ENCODE data around the gene SLC10A6.

Gene SLC10A6

DNA sequence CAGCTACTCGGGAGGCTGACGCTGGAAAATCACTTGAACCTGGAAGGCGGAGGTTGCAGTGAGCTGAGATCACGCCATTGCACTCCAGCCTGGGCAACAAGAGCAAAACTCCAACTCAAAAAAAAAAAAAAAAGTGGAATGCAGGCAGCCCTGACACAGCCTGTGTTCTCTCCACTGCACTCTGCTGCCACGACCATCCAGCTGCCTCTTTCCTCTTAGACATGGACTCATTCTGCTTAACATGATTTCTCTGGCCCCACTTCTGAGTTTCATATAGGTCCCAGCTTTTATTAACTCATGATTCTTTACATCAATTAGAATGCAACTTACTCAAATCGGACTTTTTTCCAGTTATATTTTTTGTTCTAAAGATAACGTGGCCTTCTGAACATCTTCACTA is 29.6 kb downstream of the SLC10A6 start:
- H4K20me1 ChIP-seq (ENCODE audit: insufficient read depth) = no peaks in the 10 kb centered on the region

DNA sequence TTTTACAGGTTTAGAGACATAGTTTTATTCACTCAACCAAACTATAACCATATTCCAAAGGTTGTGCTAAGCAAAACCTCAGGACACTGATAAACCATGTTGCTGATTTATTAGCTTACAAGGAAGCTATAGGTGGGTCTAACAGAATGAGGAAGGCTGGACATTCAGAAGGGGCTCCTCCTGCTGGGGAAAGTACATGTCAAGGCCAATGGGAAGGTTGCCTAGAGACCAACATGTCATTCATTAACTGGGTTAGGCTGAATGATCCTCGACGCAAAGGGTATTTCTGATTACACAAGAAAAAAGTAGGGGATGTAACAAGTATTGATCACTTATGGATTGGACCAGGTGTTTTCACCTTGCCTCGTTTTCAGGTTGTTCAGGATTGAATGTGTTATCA is 30.3 kb downstream of the SLC10A6 start:
- Histone ChIP-seq H2AFZ (ENCODE audit: low read depth) (no peak overlapping the region), H3K4me1 (ENCODE audit: low read depth, poor library complexity, severe bottlenecking) (no peaks in the 10 kb centered on the region), H3K79me2 (ENCODE audit: insufficient read depth, low read depth) (no peaks in the 10 kb centered on the region), H3K27me3 (ENCODE audit: insufficient read depth, low read depth) (no peaks in the 10 kb centered on the region), H4K20me1 (ENCODE audit: insufficient read depth) (no peaks in the 10 kb centered on the region), H3K27ac (no peak overlapping the region), H3K36me3 (ENCODE audit: insufficient read depth) (no peaks in the 10 kb centered on the region; the same call in 1 of the 2 replicates), H3K4me2 (no peak overlapping the region), H3K9ac (no peak overlapping the region), H3K4me3 (IDR thresholded peaks at IDR 0.05; ENCODE audit: insufficient read depth, low read depth, low read length) (no peak overlapping the region)
- TF ChIP-seq, protein P1, sequence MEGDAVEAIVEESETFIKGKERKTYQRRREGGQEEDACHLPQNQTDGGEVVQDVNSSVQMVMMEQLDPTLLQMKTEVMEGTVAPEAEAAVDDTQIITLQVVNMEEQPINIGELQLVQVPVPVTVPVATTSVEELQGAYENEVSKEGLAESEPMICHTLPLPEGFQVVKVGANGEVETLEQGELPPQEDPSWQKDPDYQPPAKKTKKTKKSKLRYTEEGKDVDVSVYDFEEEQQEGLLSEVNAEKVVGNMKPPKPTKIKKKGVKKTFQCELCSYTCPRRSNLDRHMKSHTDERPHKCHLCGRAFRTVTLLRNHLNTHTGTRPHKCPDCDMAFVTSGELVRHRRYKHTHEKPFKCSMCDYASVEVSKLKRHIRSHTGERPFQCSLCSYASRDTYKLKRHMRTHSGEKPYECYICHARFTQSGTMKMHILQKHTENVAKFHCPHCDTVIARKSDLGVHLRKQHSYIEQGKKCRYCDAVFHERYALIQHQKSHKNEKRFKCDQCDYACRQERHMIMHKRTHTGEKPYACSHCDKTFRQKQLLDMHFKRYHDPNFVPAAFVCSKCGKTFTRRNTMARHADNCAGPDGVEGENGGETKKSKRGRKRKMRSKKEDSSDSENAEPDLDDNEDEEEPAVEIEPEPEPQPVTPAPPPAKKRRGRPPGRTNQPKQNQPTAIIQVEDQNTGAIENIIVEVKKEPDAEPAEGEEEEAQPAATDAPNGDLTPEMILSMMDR (conservative IDR thresholded peaks at IDR 0.05; ENCODE audit: low read depth, low read length) = no peak

More for the DNA sequence above, 29.6 kb downstream of the SLC10A6 start:
- no peak overlapping the region for H3K4me3 ChIP-seq (IDR thresholded peaks at IDR 0.05; ENCODE audit: insufficient read depth, low read depth, low read length)
- H3K36me3 ChIP-seq (ENCODE audit: insufficient read depth) = no peaks in the 10 kb centered on the region; the same call in 1 of the 2 replicates
- H3K79me2 ChIP-seq (ENCODE audit: insufficient read depth, low read depth) = no peaks in the 10 kb centered on the region
- H3K27me3 ChIP-seq (ENCODE audit: insufficient read depth, low read depth) = no peaks in the 10 kb centered on the region
- no peak overlapping the region for H2AFZ ChIP-seq (ENCODE audit: low read depth)
- H3K4me2 ChIP-seq = no peak overlapping the region
- no peaks in the 10 kb centered on the region for H3K4me1 ChIP-seq (ENCODE audit: low read depth, poor library complexity, severe bottlenecking)
- H3K27ac ChIP-seq = no peak overlapping the region
- TF ChIP-seq, protein P1 (conservative IDR thresholded peaks at IDR 0.05; ENCODE audit: low read depth, low read length) = no peak
- H3K9ac ChIP-seq = no peak overlapping the region

DNA sequence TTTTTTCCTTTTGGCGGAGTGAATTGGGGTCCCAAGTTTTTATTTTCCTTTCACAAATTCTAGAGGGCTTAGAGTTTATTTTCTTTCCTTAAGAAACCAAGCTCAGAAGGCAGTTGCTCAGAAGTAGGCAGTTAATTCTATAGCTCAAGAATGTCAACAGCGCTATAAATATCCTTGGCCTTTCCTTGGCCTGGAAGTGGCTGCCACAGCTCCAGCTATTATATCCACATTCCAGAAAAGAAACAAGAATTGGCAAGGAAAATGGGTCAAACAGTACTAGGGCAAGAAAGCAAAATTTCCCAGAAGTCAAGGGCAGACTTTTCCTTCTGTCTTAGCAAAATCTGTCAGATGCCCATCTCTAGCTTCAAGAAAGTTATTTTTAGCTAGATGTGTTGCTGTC is 31.0 kb downstream of the SLC10A6 start:
- TF ChIP-seq, protein P1 (conservative IDR thresholded peaks at IDR 0.05; ENCODE audit: low read depth, low read length) = no peak
- no peaks in the 10 kb centered on the region for H3K4me1 ChIP-seq (ENCODE audit: low read depth, poor library complexity, severe bottlenecking)
- H3K79me2 ChIP-seq (ENCODE audit: insufficient read depth, low read depth) = no peaks in the 10 kb centered on the region
- H3K4me3 ChIP-seq (IDR thresholded peaks at IDR 0.05; ENCODE audit: insufficient read depth, low read depth, low read length) = no peak overlapping the region
- no peak overlapping the region for H3K27ac ChIP-seq
- no peaks in the 10 kb centered on the region for H4K20me1 ChIP-seq (ENCODE audit: insufficient read depth)
- H3K27me3 ChIP-seq (ENCODE audit: insufficient read depth, low read depth) = no peaks in the 10 kb centered on the region
- no peak overlapping the region for H3K4me2 ChIP-seq
- H3K9ac ChIP-seq = no peak overlapping the region
- no peak overlapping the region for H2AFZ ChIP-seq (ENCODE audit: low read depth)
- no peaks in the 10 kb centered on the region; the same call in 1 of the 2 replicates for H3K36me3 ChIP-seq (ENCODE audit: insufficient read depth)

DNA sequence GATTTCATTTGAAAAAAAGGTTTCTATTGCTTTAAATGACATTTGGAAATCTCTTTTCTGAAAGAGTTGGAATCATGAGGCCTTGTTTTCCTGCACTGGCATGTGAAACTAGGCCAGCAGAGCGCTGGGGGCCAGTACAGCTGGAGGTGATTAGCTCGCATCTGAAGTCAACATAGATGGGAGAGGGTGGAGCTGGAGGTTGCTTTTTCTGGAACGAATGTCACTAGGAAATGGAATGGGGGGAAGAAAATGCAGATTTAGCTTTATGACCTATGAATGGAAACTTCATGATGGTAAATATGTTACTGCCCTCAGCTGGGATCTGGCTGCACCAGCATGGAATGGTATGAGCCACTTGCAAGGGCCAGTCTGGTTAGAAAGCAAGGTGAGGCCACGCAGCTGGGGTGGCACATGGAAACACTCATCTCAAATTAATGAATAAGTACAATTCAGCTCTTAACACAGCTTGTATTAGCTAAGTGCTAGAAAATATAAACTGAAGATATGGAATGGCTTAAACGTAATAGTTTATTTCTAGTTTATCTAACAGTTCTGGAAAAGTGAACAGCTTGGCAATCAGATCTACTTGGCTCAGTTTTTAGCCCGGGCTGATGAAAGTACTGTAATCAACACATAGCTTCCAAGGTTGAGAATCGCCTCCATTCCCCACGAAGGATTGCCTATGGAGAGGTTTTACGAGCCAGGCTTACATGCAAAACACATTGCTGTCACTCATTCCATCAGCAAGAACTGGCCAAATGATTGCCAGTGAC is 32.5 kb downstream of the SLC10A6 start:
- H3K36me3 ChIP-seq (ENCODE audit: insufficient read depth) = no peaks in the 10 kb centered on the region; the same call in 1 of the 2 replicates
- TF ChIP-seq, protein P1 (conservative IDR thresholded peaks at IDR 0.05; ENCODE audit: low read depth, low read length) = no peak
- H4K20me1 ChIP-seq (ENCODE audit: insufficient read depth) = no peaks in the 10 kb centered on the region
- no peak overlapping the region for H2AFZ ChIP-seq (ENCODE audit: low read depth)
- H3K4me1 ChIP-seq (ENCODE audit: low read depth, poor library complexity, severe bottlenecking) = no peaks in the 10 kb centered on the region
- no peaks in the 10 kb centered on the region for H3K79me2 ChIP-seq (ENCODE audit: insufficient read depth, low read depth)
- H3K9ac ChIP-seq = no peak overlapping the region
- no peaks in the 10 kb centered on the region for H3K27me3 ChIP-seq (ENCODE audit: insufficient read depth, low read depth)
- H3K4me2 ChIP-seq = no peak overlapping the region
- no peak overlapping the region for H3K4me3 ChIP-seq (IDR thresholded peaks at IDR 0.05; ENCODE audit: insufficient read depth, low read depth, low read length)
- no peak overlapping the region for H3K27ac ChIP-seq

All from KMS-11 (cell line).